Mammary epithelial cell (primary cell): ENCODE measurements around the gene RAD51B.

Experiments used
- CTCF ChIP-seq, 2 donors: IDR thresholded peaks in 1 of 2; conservative IDR thresholded peaks in 1 of 2; 2 replicates each; pipeline ENCODE4 v1.5.1; 2011 to 2012; ENCODE audit warnings: inconsistent platforms in 2 of 2, low read length in 2 of 2, mild to moderate bottlenecking in 2 of 2, control low read depth in 1 of 2, low read depth in 1 of 2; ENCODE audit not compliant: insufficient read depth in 1 of 2; ENCODE audit errors: extremely low read depth in 1 of 2
- EZH2 ChIP-seq: IDR thresholded peaks from 2 replicates; pipeline ENCODE4 v1.6.1; 2012; ENCODE audit warnings: low read length, inconsistent platforms, borderline replicate concordance

DNA sequence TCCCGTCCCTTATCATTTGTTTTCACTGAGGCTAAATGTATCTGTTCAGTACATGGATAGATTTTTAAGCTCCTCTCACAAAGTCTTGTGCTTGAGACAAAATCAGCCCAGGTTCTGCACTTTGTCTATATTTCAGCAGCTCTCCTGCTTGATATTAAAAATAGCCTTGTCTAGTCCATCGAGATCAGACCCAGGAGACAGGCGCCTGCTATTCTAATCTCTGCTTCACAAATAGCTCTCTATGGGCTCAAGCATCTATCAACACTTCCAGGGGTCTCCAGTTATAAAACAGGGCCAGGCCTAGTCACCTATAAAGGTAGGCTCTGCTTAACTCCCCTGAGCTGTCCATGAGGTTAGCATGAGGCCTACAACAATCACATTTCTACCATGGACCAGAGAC lies 910.8 kb downstream of the RAD51B start:
- TF ChIP-seq CTCF (conservative IDR thresholded peaks at IDR 0.05 in 1 of 2, IDR thresholded peaks at IDR 0.05 in 1 of 2; ENCODE audit: extremely low read depth in 1 of 2, insufficient read depth in 1 of 2, low read depth in 1 of 2, low read length in 2 of 2) (no peak), EZH2 (no peak)
